ENCODE results near the gene ALPK3. TPM values are rescaled to one million over a fixed set of nuclear protein-coding genes. Genes with fewer than 3 reads are reported as not detected.

ALPK3 gene
- total and polyA plus RNA-seq, 9 of the 15 experiments (the other 6 are each of a cell fraction or from before 2014, with no cell fraction given): 0.04 to 1.0 (median 0.07) TPM; not detected in 2

- no peak for TF ChIP-seq AFF4 (CRISPR knock-in tag; IDR thresholded peaks at IDR 0.05)
- no peak for TF ChIP-seq RCOR1 (IDR thresholded peaks at IDR 0.05; ENCODE audit: borderline replicate concordance in 1 of 2, low read depth in 2 of 2, low read length in 2 of 2)
Measured at GRCh38 chr15:84842781-84843180, 25.6 kb downstream of the ALPK3 start (continued).

- ChIA-PET POLR2A (interaction anchor here (0.6 to 1.1 kb wide), 4 partner anchors 9 to 152 kb away, joined by 3 read pairs; no protein-coding TSS in a partner anchor), CTCF (ENCODE audit: low intra/inter-chr PET ratio) (interaction anchor here (0.9 kb wide), 1 partner anchor 257 kb away, joined by 4 read pairs; no protein-coding TSS in a partner anchor)
- Histone ChIP-seq H3K9me1 (ENCODE audit: control insufficient read depth, insufficient read depth, low read length) (no peaks in the 10 kb centered on the region), H3K36me3 (ENCODE audit: control insufficient read depth, insufficient read depth, low read length) (no peaks in the 10 kb centered on the region), H3K4me1 (replicated peaks in 1 of 2; ENCODE audit: control insufficient read depth in 2 of 2, insufficient read depth in 2 of 2, low read length in 2 of 2) (peaks cover 0 to 9% of the 10 kb centered on the region in 2 experiments; a peak in 2 of 5 replicates), H3K27me3 (ENCODE audit: control insufficient read depth in 2 of 2, insufficient read depth in 2 of 2, low read length in 2 of 2) (peaks cover 0 to 8% of the 10 kb centered on the region in 2 experiments; a peak in 3 of 5 replicates), H3K79me2 (ENCODE audit: control insufficient read depth, insufficient read depth, low read length) (no peaks in the 10 kb centered on the region), H3K27ac (ENCODE audit: extremely low read depth, low read depth, low read length) (no peak overlapping the region), H2AFZ (ENCODE audit: low read depth, low read length) (no peak overlapping the region), H3K9ac (ENCODE audit: insufficient read depth in 1 of 2, low read depth in 2 of 2, low read length in 2 of 2) (no peak overlapping the region), H3K4me2 (ENCODE audit: insufficient read depth, low read length) (no peak overlapping the region), H3K4me3 (no peak overlapping the region), H3K9me3 (replicated peaks; ENCODE audit: control insufficient read depth, insufficient read depth, low read depth, low read length) (peaks cover 8% of the 10 kb centered on the region), H4K20me1 (replicated peaks; ENCODE audit: control insufficient read depth, insufficient read depth, low read length) (no peaks in the 10 kb centered on the region)
- no peak for FAIRE-seq
- in situ Hi-C loops (cut with MboI) (no loop called here), intact Hi-C loops (cut with micrococcal nuclease) (loop anchor here (1.0 to 5.0 kb wide), 2 partner anchors 33 to 82 kb away; no protein-coding TSS in a partner anchor)
- no peak for DNase-seq (ENCODE audit: extremely low read depth in 1 of 4, low spot score in 3 of 4)
- 13% methylated on average over 2 of the region's 2 CpGs for WGBS (ENCODE audit: insufficient coverage, low coverage, missing lambda C conversion rate)
- no peak for ATAC-seq
- no TSS peak for BruUV-seq (replicated peaks)
- TF ChIP-seq GTF3C2 (IDR thresholded peaks at IDR 0.05; ENCODE audit: borderline replicate concordance, extremely low read depth, insufficient read length): no peak
- TF ChIP-seq RBM34 (IDR thresholded peaks at IDR 0.05; ENCODE audit: borderline replicate concordance, insufficient read depth, low read length): no peak
- TF ChIP-seq NBN (IDR thresholded peaks at IDR 0.05; ENCODE audit: low read depth): no peak
- TF ChIP-seq BRD9 (IDR thresholded peaks at IDR 0.05; ENCODE audit: low read depth, partially characterized antibody): no peak
- no peak for TF ChIP-seq ZBTB26 (CRISPR knock-in tag; IDR thresholded peaks at IDR 0.05)
- TF ChIP-seq USF1 (CRISPR knock-in tag; IDR thresholded peaks at IDR 0.05): no peak
- TF ChIP-seq CEBPG (CRISPR knock-in tag; IDR thresholded peaks at IDR 0.05): no peak
- no peak for TF ChIP-seq CEBPG (tag; conservative IDR thresholded peaks at IDR 0.05 in 1 of 2, IDR thresholded peaks at IDR 0.05 in 1 of 2)
- TF ChIP-seq ZNF347 (CRISPR knock-in tag; IDR thresholded peaks at IDR 0.05; ENCODE audit: low read depth): no peak
Measured at GRCh38 chr15:84844964-84845363, 27.8 kb downstream of the ALPK3 start.

Measured in K562 (cell line).